ENCODE results near the gene CENATAC. TPM values are rescaled to one million over a fixed set of nuclear protein-coding genes. Genes with fewer than 3 reads are reported as not detected.
"Not testable (repeated sequence)": the region's sequence is repeated elsewhere in the genome, so short reads cannot be mapped to it uniquely, and the experiment has no call there.

The CENATAC gene
- total RNA-seq, 2 experiments from 2014 or later = 121 to 122 TPM

- DNase-seq (no peak), ATAC-seq (ENCODE audit: poor library complexity) (no peak)
- Histone ChIP-seq H3K4me1 (ENCODE audit: insufficient read depth, low read length) (peaks cover 11% of the 10 kb centered on the region), H3K27ac (ENCODE audit: low read depth in 1 of 2, low read length in 2 of 2) (no peak overlapping the region), H3K27me3 (ENCODE audit: control insufficient read depth in 1 of 2, insufficient read depth in 2 of 2, low read length in 2 of 2) (no peaks in the 10 kb centered on the region), H3K36me3 (ENCODE audit: insufficient read depth, low read length) (no peaks in the 10 kb centered on the region), H3K9me3 (ENCODE audit: control insufficient read depth in 1 of 2, insufficient read depth in 1 of 2, low read length in 2 of 2) (no peaks in the 10 kb centered on the region), H3K4me3 (ENCODE audit: low read length) (no peak overlapping the region)
- ChIA-PET CTCF (no interaction called here), POLR2A (no interaction called here)
- no peak overlapping the region for H3K27ac Mint-ChIP-seq
- H3K4me3 Mint-ChIP-seq = no peak overlapping the region
- peaks cover 5% of the 10 kb centered on the region for H3K36me3 Mint-ChIP-seq (ENCODE audit: low read depth)
- intact Hi-C loops (cut with DNase I, micrococcal nuclease) = loop anchor here in 1 of 2 experiments (5.0 kb wide), 1 partner anchor 38 kb away; the partner anchor contains the start of gene CENATAC
- no peaks in the 10 kb centered on the region for H3K9me3 Mint-ChIP-seq
- TF ChIP-seq CTCF (IDR thresholded peaks at IDR 0.05) = no peak
- no peaks in the 10 kb centered on the region for H3K27me3 Mint-ChIP-seq
- peaks cover 7% of the 10 kb centered on the region for H3K4me1 Mint-ChIP-seq (ENCODE audit: low read depth)
Observed at GRCh38 chr11:119034813-119035212, 36.9 kb downstream of the CENATAC start.

GRCh38 chr11:119038884-119039283, 40.9 kb downstream of the CENATAC start:
- H3K36me3 Mint-ChIP-seq (ENCODE audit: low read depth) = no peaks in the 10 kb centered on the region
- H3K27ac Mint-ChIP-seq = no peak overlapping the region
- H3K9me3 Mint-ChIP-seq = no peaks in the 10 kb centered on the region
- Histone ChIP-seq H3K4me3 (ENCODE audit: low read length) (no peak overlapping the region), H3K9me3 (ENCODE audit: control insufficient read depth in 1 of 2, insufficient read depth in 1 of 2, low read length in 2 of 2) (no peaks in the 10 kb centered on the region), H3K36me3 (ENCODE audit: insufficient read depth, low read length) (no peaks in the 10 kb centered on the region), H3K4me1 (ENCODE audit: insufficient read depth, low read length) (no peaks in the 10 kb centered on the region), H3K27ac (ENCODE audit: low read depth in 1 of 2, low read length in 2 of 2) (no peak overlapping the region), H3K27me3 (ENCODE audit: control insufficient read depth in 1 of 2, insufficient read depth in 2 of 2, low read length in 2 of 2) (no peaks in the 10 kb centered on the region)
- H3K27me3 Mint-ChIP-seq = no peaks in the 10 kb centered on the region
- DNase-seq (no peak), ATAC-seq (ENCODE audit: poor library complexity) (no peak)
- no peaks in the 10 kb centered on the region for H3K4me1 Mint-ChIP-seq (ENCODE audit: low read depth)
- H3K4me3 Mint-ChIP-seq = no peak overlapping the region
- TF ChIP-seq CTCF (IDR thresholded peaks at IDR 0.05) = no peak
- intact Hi-C loops (cut with DNase I, micrococcal nuclease) = no loop called here
- ChIA-PET CTCF (no interaction called here), POLR2A (no interaction called here)

GRCh38 chr11:119039471-119039870, 41.5 kb downstream of the CENATAC start:
- H3K4me3 Mint-ChIP-seq; DNase-seq; H3K4me3 ChIP-seq (ENCODE audit: low read length); H3K36me3 Mint-ChIP-seq (ENCODE audit: low read depth); H3K27me3 ChIP-seq (ENCODE audit: control insufficient read depth in 1 of 2, insufficient read depth in 2 of 2, low read length in 2 of 2); H3K27ac ChIP-seq (ENCODE audit: low read depth in 1 of 2, low read length in 2 of 2); H3K27ac Mint-ChIP-seq; POLR2A ChIA-PET; intact Hi-C loops (cut with DNase I, micrococcal nuclease); ATAC-seq (ENCODE audit: poor library complexity); H3K27me3 Mint-ChIP-seq; H3K9me3 Mint-ChIP-seq; H3K36me3 ChIP-seq (ENCODE audit: insufficient read depth, low read length); CTCF ChIA-PET; H3K9me3 ChIP-seq (ENCODE audit: control insufficient read depth in 1 of 2, insufficient read depth in 1 of 2, low read length in 2 of 2); H3K4me1 Mint-ChIP-seq (ENCODE audit: low read depth); H3K4me1 ChIP-seq (ENCODE audit: insufficient read depth, low read length): not testable (repeated sequence)

GRCh38 chr11:119041821-119042514, 44.0 kb downstream of the CENATAC start:
- TF ChIP-seq CTCF (IDR thresholded peaks at IDR 0.05) = no peak
- no peaks in the 10 kb centered on the region for H3K9me3 ChIP-seq (ENCODE audit: control insufficient read depth in 1 of 2, insufficient read depth in 1 of 2, low read length in 2 of 2)
- no peak overlapping the region for H3K27ac ChIP-seq (ENCODE audit: low read depth in 1 of 2, low read length in 2 of 2)
- intact Hi-C loops (cut with DNase I, micrococcal nuclease) = no loop called here
- no peak overlapping the region for H3K4me3 ChIP-seq (ENCODE audit: low read length)
- ATAC-seq (ENCODE audit: poor library complexity) (no peak), DNase-seq (no peak)
- ChIA-PET POLR2A (interaction anchor here (0.6 to 1.1 kb wide), 4 partner anchors 20 to 92 kb away, joined by 3 to 4 read pairs (median 3); partner anchors contain the start of genes RPS25 and TRAPPC4), CTCF (interaction anchor here (0.7 kb wide), 1 partner anchor 17 kb away, joined by 5 read pairs; no protein-coding TSS in a partner anchor)
- no peaks in the 10 kb centered on the region for H3K27me3 ChIP-seq (ENCODE audit: control insufficient read depth in 1 of 2, insufficient read depth in 2 of 2, low read length in 2 of 2)
- Mint-ChIP-seq H3K9me3 (no peaks in the 10 kb centered on the region), H3K36me3 (ENCODE audit: low read depth) (peaks cover 24% of the 10 kb centered on the region), H3K4me1 (ENCODE audit: low read depth) (no peaks in the 10 kb centered on the region), H3K27ac (no peak overlapping the region), H3K4me3 (no peak overlapping the region), H3K27me3 (no peaks in the 10 kb centered on the region)
- H3K36me3 ChIP-seq (ENCODE audit: insufficient read depth, low read length) = peaks cover 21% of the 10 kb centered on the region
- H3K4me1 ChIP-seq (ENCODE audit: insufficient read depth, low read length) = no peaks in the 10 kb centered on the region

Data from CD4-positive, alpha-beta T cell (primary cell).